CD4-positive, CD25-positive, alpha-beta regulatory T cell (primary cell): ENCODE data around the gene RAD51B. TPM values are rescaled to one million over a fixed set of nuclear protein-coding genes. Genes with fewer than 3 reads are reported as not detected.

ENCODE experiments used
- ATAC-seq, 2 donors: fragments of 150-1000 bp; cut with Tn5 transposase; one replicate each; pipeline ENCODE4 v1.10.0; 2021; ENCODE audit warnings: low read depth in 2 of 2, moderate number of reproducible peaks in 2 of 2, moderate library complexity in 1 of 2
- DNase-seq, 3 donors: peaks; one replicate each; pipeline versions ENCODE4 v3.0.0 to v3.0.0-alpha.2; 2012 to 2022; ENCODE audit warnings: mixed read lengths in 1 of 3
- H3K27ac ChIP-seq: one replicate; pipeline ENCODE4 v1.7.0; 2013; ENCODE audit warnings: mild to moderate bottlenecking, low read length; ENCODE audit not compliant: insufficient read depth, poor library complexity, severe bottlenecking
- H3K27me3 ChIP-seq: one replicate; pipeline ENCODE4 v1.7.0; 2013; ENCODE audit warnings: low read length; ENCODE audit not compliant: control insufficient read depth, insufficient read depth
- H3K36me3 ChIP-seq: one replicate; pipeline ENCODE4 v1.7.0; 2013; ENCODE audit warnings: mild to moderate bottlenecking, low read length, moderate library complexity; ENCODE audit not compliant: control insufficient read depth, insufficient read depth
- H3K4me1 ChIP-seq: 2 replicates; pipeline ENCODE4 v1.7.0; 2013; ENCODE audit warnings: mild to moderate bottlenecking, low read length; ENCODE audit not compliant: insufficient read depth, control insufficient read depth, poor library complexity, severe bottlenecking
- H3K4me3 ChIP-seq: one replicate; pipeline ENCODE4 v1.7.0; 2013; ENCODE audit warnings: low read depth, mild to moderate bottlenecking, low read length, moderate library complexity
- H3K9me3 ChIP-seq, 2 experiments: 1 replicate in 1 of 2; 2 replicates in 1 of 2; pipeline ENCODE4 v1.7.0; 2013; ENCODE audit warnings: low read length in 2 of 2, mild to moderate bottlenecking in 1 of 2, moderate library complexity in 1 of 2; ENCODE audit not compliant: control insufficient read depth in 2 of 2
- H3K27ac Mint-ChIP-seq, 3 donors: one replicate each; pipeline ENCODE4 v1.8.0; 2020 to 2022; ENCODE audit warnings: mild to moderate bottlenecking in 3 of 3, mixed read lengths in 3 of 3, moderate library complexity in 2 of 3
- H3K27me3 Mint-ChIP-seq: one replicate; pipeline ENCODE4 v1.8.0; 2022; ENCODE audit warnings: mild to moderate bottlenecking, mixed read lengths
- H3K36me3 Mint-ChIP-seq: one replicate; pipeline ENCODE4 v1.8.0; 2020; ENCODE audit warnings: mixed read lengths
- H3K4me1 Mint-ChIP-seq, 4 donors: one replicate each; pipeline ENCODE4 v1.8.0; 2020 to 2022; ENCODE audit warnings: mixed read lengths in 4 of 4, mild to moderate bottlenecking in 1 of 4
- H3K4me3 Mint-ChIP-seq, 4 donors: one replicate each; pipeline ENCODE4 v1.8.0; 2020 to 2022; ENCODE audit warnings: mild to moderate bottlenecking in 4 of 4, mixed read lengths in 4 of 4, moderate library complexity in 3 of 4
- H3K9me3 Mint-ChIP-seq, 7 donors: one replicate each; pipeline ENCODE4 v1.8.0; 2020 to 2022; ENCODE audit warnings: mixed read lengths in 7 of 7, mild to moderate bottlenecking in 3 of 7, moderate library complexity in 2 of 7
- polyA plus RNA-seq, 4 donors: library from polyadenylated mRNA; unstranded; fragments of 300-500 nt; fragmentation: Illumina TruSeq; gene quantifications; one replicate each; pipeline ENCODE4 v1.2.3, GENCODE V29; 2021
- total RNA-seq: library from RNA; stranded (reverse); gene quantifications from one replicate; pipeline ENCODE4 v1.2.3, GENCODE V29; 2022

Gene RAD51B
- total and polyA plus RNA-seq, 5 donors from 2014 or later, result 19.1 to 40.2 (median 28.1) TPM

GRCh38 chr14:68403191-68404145 lies 583.9 kb downstream of the RAD51B start:
- Mint-ChIP-seq H3K36me3 (no peaks in the 10 kb centered on the region), H3K27me3 (no peaks in the 10 kb centered on the region), H3K4me3 (peak overlapping the region in 2 of 4 donors; percentile 49 to 71), H3K4me1 (peaks cover 43 to 75% (median 64%) of the 10 kb centered on the region in 4 donors), H3K27ac (peak overlapping the region; percentile 48 to 63 (median 58)), H3K9me3 (no peaks in the 10 kb centered on the region)
- Histone ChIP-seq H3K9me3 (no peaks in the 10 kb centered on the region), H3K36me3 (no peaks in the 10 kb centered on the region), H3K4me1 (peaks cover 42% of the 10 kb centered on the region), H3K27me3 (no peaks in the 10 kb centered on the region), H3K4me3 (peak overlapping the region; percentile 21), H3K27ac (peak overlapping the region; percentile 58)
- no peak for DNase-seq
- ATAC-seq, result no peak

GRCh38 chr14:68404146-68404527 lies 584.6 kb downstream of the RAD51B start:
- H3K27me3 Mint-ChIP-seq, result no peaks in the 10 kb centered on the region
- H3K36me3 ChIP-seq, result no peaks in the 10 kb centered on the region
- DNase-seq (no peak), ATAC-seq (peak in 1 of 2 donors; percentile 25)
- H3K4me3 ChIP-seq, result peak overlapping the region; percentile 21
- peaks cover 42% of the 10 kb centered on the region for H3K4me1 ChIP-seq
- H3K27ac ChIP-seq, result peak overlapping the region; percentile 58
- H3K4me3 Mint-ChIP-seq, result peak overlapping the region in 2 of 4 donors; percentile 2 to 49
- H3K4me1 Mint-ChIP-seq, result peaks cover 46 to 79% (median 65%) of the 10 kb centered on the region in 4 donors
- H3K9me3 Mint-ChIP-seq, result no peaks in the 10 kb centered on the region
- H3K27ac Mint-ChIP-seq, result peak overlapping the region in 2 of 3 donors; percentile 63 to 88
- no peaks in the 10 kb centered on the region for H3K27me3 ChIP-seq
- no peaks in the 10 kb centered on the region for H3K9me3 ChIP-seq
- no peaks in the 10 kb centered on the region for H3K36me3 Mint-ChIP-seq

GRCh38 chr14:68404652-68405183 lies 585.1 kb downstream of the RAD51B start:
- H3K4me1 ChIP-seq, result peaks cover 42% of the 10 kb centered on the region
- Mint-ChIP-seq H3K36me3 (no peaks in the 10 kb centered on the region), H3K4me3 (peak overlapping the region in 2 of 4 donors; percentile 26 to 49), H3K27ac (peak overlapping the region; percentile 43 to 88 (median 63)), H3K27me3 (no peaks in the 10 kb centered on the region), H3K9me3 (no peaks in the 10 kb centered on the region), H3K4me1 (peaks cover 46 to 82% (median 64%) of the 10 kb centered on the region in 4 donors)
- DNase-seq, result peak in 1 of 3 donors; percentile 26
- H3K27ac ChIP-seq, result peak overlapping the region; percentile 58
- no peaks in the 10 kb centered on the region for H3K27me3 ChIP-seq
- peak; percentile 23 to 42 for ATAC-seq
- peak overlapping the region; percentile 7 for H3K4me3 ChIP-seq
- H3K36me3 ChIP-seq, result no peaks in the 10 kb centered on the region
- H3K9me3 ChIP-seq, result no peaks in the 10 kb centered on the region

GRCh38 chr14:68405961-68406360 lies 586.4 kb downstream of the RAD51B start:
- no peaks in the 10 kb centered on the region for H3K27me3 Mint-ChIP-seq
- Histone ChIP-seq H3K9me3 (no peaks in the 10 kb centered on the region), H3K4me3 (no peak overlapping the region), H3K27me3 (no peaks in the 10 kb centered on the region), H3K27ac (no peak overlapping the region), H3K36me3 (no peaks in the 10 kb centered on the region), H3K4me1 (peaks cover 31% of the 10 kb centered on the region)
- H3K9me3 Mint-ChIP-seq, result no peaks in the 10 kb centered on the region
- H3K27ac Mint-ChIP-seq, result no peak overlapping the region
- DNase-seq (peak in 1 of 3 donors; percentile 33), ATAC-seq (no peak)
- no peaks in the 10 kb centered on the region for H3K36me3 Mint-ChIP-seq
- no peak overlapping the region for H3K4me3 Mint-ChIP-seq
- peaks cover 34 to 70% (median 54%) of the 10 kb centered on the region in 4 donors for H3K4me1 Mint-ChIP-seq

GRCh38 chr14:68407285-68407684 lies 587.7 kb downstream of the RAD51B start:
- peaks cover 21% of the 10 kb centered on the region for H3K4me1 ChIP-seq
- H3K27me3 ChIP-seq, result no peaks in the 10 kb centered on the region
- H3K27me3 Mint-ChIP-seq, result no peaks in the 10 kb centered on the region
- DNase-seq (no peak), ATAC-seq (no peak)
- H3K4me1 Mint-ChIP-seq, result peaks cover 28 to 58% (median 44%) of the 10 kb centered on the region in 4 donors
- H3K9me3 ChIP-seq, result no peaks in the 10 kb centered on the region
- no peak overlapping the region for H3K27ac ChIP-seq
- peak overlapping the region in 1 of 3 donors; percentile 62 for H3K27ac Mint-ChIP-seq
- H3K9me3 Mint-ChIP-seq, result no peaks in the 10 kb centered on the region
- H3K36me3 ChIP-seq, result no peaks in the 10 kb centered on the region
- no peak overlapping the region for H3K4me3 ChIP-seq
- H3K36me3 Mint-ChIP-seq, result no peaks in the 10 kb centered on the region
- H3K4me3 Mint-ChIP-seq, result peak overlapping the region in 2 of 4 donors; percentile 11 to 59

- no peaks in the 10 kb centered on the region for H3K9me3 ChIP-seq
- H3K27ac ChIP-seq, result no peak overlapping the region
- no peaks in the 10 kb centered on the region for H3K9me3 Mint-ChIP-seq
- H3K4me3 ChIP-seq, result no peak overlapping the region
- H3K4me3 Mint-ChIP-seq, result peak overlapping the region in 2 of 4 donors; percentile 11 to 59
- no peaks in the 10 kb centered on the region for H3K36me3 ChIP-seq
- H3K27me3 Mint-ChIP-seq, result no peaks in the 10 kb centered on the region
- ATAC-seq (no peak), DNase-seq (no peak)
- H3K27ac Mint-ChIP-seq, result peak overlapping the region in 2 of 3 donors; percentile 48 to 62
- peaks cover 21% of the 10 kb centered on the region for H3K4me1 ChIP-seq
- peaks cover 26 to 53% (median 40%) of the 10 kb centered on the region in 4 donors for H3K4me1 Mint-ChIP-seq
- no peaks in the 10 kb centered on the region for H3K27me3 ChIP-seq
- peaks cover 3% of the 10 kb centered on the region for H3K36me3 Mint-ChIP-seq
Measured at GRCh38 chr14:68407825-68408224, 588.2 kb downstream of the RAD51B start.

- H3K36me3 ChIP-seq, result no peaks in the 10 kb centered on the region
- ATAC-seq, result peak; percentile 55 to 61
- no peak overlapping the region for H3K27ac ChIP-seq
- H3K27ac Mint-ChIP-seq, result peak overlapping the region in 2 of 3 donors; percentile 41 to 57
- no peaks in the 10 kb centered on the region for H3K27me3 ChIP-seq
- H3K9me3 ChIP-seq, result no peaks in the 10 kb centered on the region
- H3K36me3 Mint-ChIP-seq, result peaks cover 3% of the 10 kb centered on the region
- H3K9me3 Mint-ChIP-seq, result no peaks in the 10 kb centered on the region
- H3K27me3 Mint-ChIP-seq, result no peaks in the 10 kb centered on the region
- peaks cover 26 to 50% (median 34%) of the 10 kb centered on the region in 4 donors for H3K4me1 Mint-ChIP-seq
- peak overlapping the region in 1 of 4 donors; percentile 27 for H3K4me3 Mint-ChIP-seq
- peak in 2 of 3 donors; percentile 20 to 46 for DNase-seq
- H3K4me3 ChIP-seq, result no peak overlapping the region
- H3K4me1 ChIP-seq, result peaks cover 12% of the 10 kb centered on the region
Measured at GRCh38 chr14:68408680-68409079, 589.1 kb downstream of the RAD51B start.
